Gastrocnemius medialis (tissue), 4 donors: Measurements from ENCODE around the gene LRRC72. TPM values are rescaled to one million over a fixed set of nuclear protein-coding genes. Genes with fewer than 3 reads are reported as not detected.

Experiments used
- ATAC-seq, 2 donors: fragments of 150-250 bp; one replicate each; pipeline ENCODE4 v1.9.1; 2016
- DNase-seq, 2 donors: peaks; one replicate each; pipeline ENCODE4 v3.0.0-alpha.2; 2019
- H3K27ac ChIP-seq, 4 donors: fragments of 200-600 bp; sonication (generic); 1 replicate in 1 of 4; 2 replicates in 3 of 4; pipeline ENCODE4 v1.5.1; 2016 to 2018; ENCODE audit warnings: mild to moderate bottlenecking in 2 of 4, moderate library complexity in 1 of 4
- H3K27me3 ChIP-seq, 3 donors: fragments of 200-600 bp; sonication (generic) in 2 of 3; 1 replicate in 1 of 3; 2 replicates in 2 of 3; pipeline versions ENCODE4 v1.5.1 to v1.6.0; 2016 to 2019; ENCODE audit warnings: mild to moderate bottlenecking in 1 of 3, moderate library complexity in 1 of 3
- H3K36me3 ChIP-seq, 2 donors: fragments of 200-600 bp; sonication (generic) in 1 of 2; one replicate each; pipeline ENCODE4 v1.5.1; 2017 to 2018
- H3K4me1 ChIP-seq, 2 donors: fragments of 200-600 bp; sonication (generic) in 1 of 2; one replicate each; pipeline ENCODE4 v1.5.1; 2016 to 2017; ENCODE audit warnings: mild to moderate bottlenecking in 2 of 2
- H3K4me3 ChIP-seq, 4 donors: fragments of 200-600 bp; sonication (generic) in 3 of 4; 1 replicate in 1 of 4; 2 replicates in 3 of 4; pipeline ENCODE4 v1.5.1; 2016 to 2019; ENCODE audit warnings: mild to moderate bottlenecking in 2 of 4
- H3K9me3 ChIP-seq, 3 donors: fragments of 200-600 bp; sonication (generic) in 2 of 3; 1 replicate in 1 of 3; 2 replicates in 2 of 3; pipeline ENCODE4 v1.5.1; 2016 to 2019
- POLR2A ChIP-seq, 2 donors: fragments of 450-650 bp; IDR thresholded peaks; one replicate each; pipeline ENCODE4 v1.6.1; 2017; ENCODE audit warnings: antibody characterized with exemption in 2 of 2, mild to moderate bottlenecking in 2 of 2, moderate library complexity in 2 of 2
- in situ Hi-C, 4 donors: fragments of 200-750 bp; cut with MboI; loops; one replicate each; pipeline versions ENCODE4 v1.15.0 to v1.8.0; 2017; ENCODE audit warnings: low sequenced_read_pairs in 4 of 4
- intact Hi-C: fragments of 100-400 bp; cut with DNase I; formaldehyde crosslinking; loops from one replicate; pipeline ENCODE4 v1.15.1; 2023; ENCODE audit warnings: low total_unique reads
- total RNA-seq, 4 donors: library from RNA; depleted of rRNA; stranded (reverse); fragments of >200 nt; gene quantifications; one replicate each; pipeline versions ENCODE4 v1.1.0 to v1.2.3, GENCODE V29; 2016
- TF ChIP-seq, protein P1 (sequence below), 5 experiments: fragments of 450-650 bp in 3 of 5; fragments of 200-600 bp in 2 of 5; sonication (generic) in 2 of 5; IDR thresholded peaks in 4 of 5; conservative IDR thresholded peaks in 1 of 5; 1 replicate in 4 of 5; 2 replicates in 1 of 5; pipeline ENCODE4 v1.5.1; 2016 to 2019; ENCODE audit warnings: antibody characterized with exemption in 5 of 5, mild to moderate bottlenecking in 3 of 5, moderate library complexity in 3 of 5

The LRRC72 gene
- total RNA-seq, 4 donors from 2014 or later, result not detected

- H3K36me3 ChIP-seq, result no peaks in the 10 kb centered on the region
- no peak for ATAC-seq
- H3K27me3 ChIP-seq, result no peaks in the 10 kb centered on the region
- TF ChIP-seq, protein P1, sequence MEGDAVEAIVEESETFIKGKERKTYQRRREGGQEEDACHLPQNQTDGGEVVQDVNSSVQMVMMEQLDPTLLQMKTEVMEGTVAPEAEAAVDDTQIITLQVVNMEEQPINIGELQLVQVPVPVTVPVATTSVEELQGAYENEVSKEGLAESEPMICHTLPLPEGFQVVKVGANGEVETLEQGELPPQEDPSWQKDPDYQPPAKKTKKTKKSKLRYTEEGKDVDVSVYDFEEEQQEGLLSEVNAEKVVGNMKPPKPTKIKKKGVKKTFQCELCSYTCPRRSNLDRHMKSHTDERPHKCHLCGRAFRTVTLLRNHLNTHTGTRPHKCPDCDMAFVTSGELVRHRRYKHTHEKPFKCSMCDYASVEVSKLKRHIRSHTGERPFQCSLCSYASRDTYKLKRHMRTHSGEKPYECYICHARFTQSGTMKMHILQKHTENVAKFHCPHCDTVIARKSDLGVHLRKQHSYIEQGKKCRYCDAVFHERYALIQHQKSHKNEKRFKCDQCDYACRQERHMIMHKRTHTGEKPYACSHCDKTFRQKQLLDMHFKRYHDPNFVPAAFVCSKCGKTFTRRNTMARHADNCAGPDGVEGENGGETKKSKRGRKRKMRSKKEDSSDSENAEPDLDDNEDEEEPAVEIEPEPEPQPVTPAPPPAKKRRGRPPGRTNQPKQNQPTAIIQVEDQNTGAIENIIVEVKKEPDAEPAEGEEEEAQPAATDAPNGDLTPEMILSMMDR (IDR thresholded peaks at IDR 0.05 in 4 of 5, conservative IDR thresholded peaks at IDR 0.05 in 1 of 5), result no peak
- TF ChIP-seq POLR2A (IDR thresholded peaks at IDR 0.05), result no peak
- H3K4me3 ChIP-seq, result no peak overlapping the region
- H3K4me1 ChIP-seq, result peaks cover 8 to 11% of the 10 kb centered on the region in 2 donors
- in situ Hi-C loops, result no loop called here
- no peak overlapping the region for H3K27ac ChIP-seq
- no peak for DNase-seq
- intact Hi-C loops, result no loop called here
- no peaks in the 10 kb centered on the region for H3K9me3 ChIP-seq
These were observed 104.0 kb downstream of the LRRC72 start for GRCh38 chr7:16630654-16631053.

Other genes starting within 250 kb of the LRRC72 start
- gene CRPPA, start 105.3 kb upstream of the LRRC72 start, total RNA-seq, result 1 to 10 TPM; 1.2 to 4.9 (median 2.4) TPM
- not detected for gene SOSTDC1, start 61.1 kb upstream of the LRRC72 start, total RNA-seq
- gene ANKMY2, start 118.9 kb downstream of the LRRC72 start, total RNA-seq, result 10 to 100 TPM in 1 of 4 donors, 1 to 10 TPM in 3; 7.9 to 16.2 (median 8.6) TPM
- gene BZW2, start 119.4 kb downstream of the LRRC72 start, total RNA-seq, result 100 to 1,000 TPM in 3 of 4 donors, 10 to 100 TPM in 1; 86.6 to 145 (median 123) TPM
- 1 to 10 TPM; 2.8 to 8.3 (median 6.9) TPM for gene TSPAN13, start 226.9 kb downstream of the LRRC72 start, total RNA-seq